HepG2 (cell line): ENCODE measurements around the gene YWHAQ.

Source experiments
- CHD2 ChIP-seq: IDR thresholded peaks from 2 replicates; pipeline ENCODE4 v1.6.1; 2011; ENCODE audit warnings: low read depth, low read length, improper control_type of control experiment
- CTCF ChIP-seq: sonication (generic); formaldehyde crosslinking; IDR thresholded peaks from 2 replicates; pipeline ENCODE4 v1.5.0; 2020; ENCODE audit warnings: mild to moderate bottlenecking, missing genetic modification reagents, moderate library complexity
- FIP1L1 ChIP-seq: fragments of 200-400 bp; formaldehyde crosslinking; IDR thresholded peaks from 2 replicates; pipeline ENCODE4 v1.6.1; 2018; ENCODE audit warnings: low read depth, mild to moderate bottlenecking, low read length, moderate library complexity, borderline replicate concordance; ENCODE audit not compliant: insufficient read depth
- GABPB1 ChIP-seq: IDR thresholded peaks from 2 replicates; pipeline ENCODE4 v1.6.1; 2016; ENCODE audit warnings: mild to moderate bottlenecking, missing genetic modification reagents, moderate library complexity, missing compliant biosample characterization
- HDAC6 ChIP-seq: fragments of 200-600 bp; sonication (generic); IDR thresholded peaks from 2 replicates; pipeline ENCODE4 v1.7.0; 2017; ENCODE audit warnings: mild to moderate bottlenecking, antibody characterized with exemption, low read length, low read depth
- MTF1 ChIP-seq: sonication (generic); formaldehyde crosslinking; IDR thresholded peaks from 2 replicates; pipeline ENCODE4 v1.5.0; 2020; ENCODE audit warnings: missing genetic modification reagents
- RFX5 ChIP-seq: IDR thresholded peaks from 2 replicates; pipeline ENCODE4 v1.6.1; 2011; ENCODE audit warnings: low read depth, low read length, improper control_type of control experiment
- SP1 ChIP-seq, 2 experiments: fragments of 450-650 bp in 1 of 2; sonication (generic) in 1 of 2; formaldehyde crosslinking in 1 of 2; IDR thresholded peaks; 2 replicates each; pipeline versions ENCODE4 v1.4.0 to v1.6.1; 2016 to 2020; ENCODE audit warnings: missing genetic modification reagents in 1 of 2
- TF ChIP-seq, protein P1 (sequence below): sonication (generic); formaldehyde crosslinking; IDR thresholded peaks from 2 replicates; pipeline ENCODE4 v1.4.0; 2020; ENCODE audit warnings: missing genetic modification reagents

- TF ChIP-seq HDAC6: no peak
- no peak for TF ChIP-seq RFX5
- no peak for TF ChIP-seq FIP1L1
- no peak for TF ChIP-seq CTCF
- TF ChIP-seq SP1 (IDR thresholded peaks at IDR 0.05): no peak
- no peak for TF ChIP-seq SP1 (CRISPR knock-in tag; IDR thresholded peaks at IDR 0.05)
- TF ChIP-seq GABPB1: no peak
- TF ChIP-seq CHD2: no peak
- TF ChIP-seq, protein P1, sequence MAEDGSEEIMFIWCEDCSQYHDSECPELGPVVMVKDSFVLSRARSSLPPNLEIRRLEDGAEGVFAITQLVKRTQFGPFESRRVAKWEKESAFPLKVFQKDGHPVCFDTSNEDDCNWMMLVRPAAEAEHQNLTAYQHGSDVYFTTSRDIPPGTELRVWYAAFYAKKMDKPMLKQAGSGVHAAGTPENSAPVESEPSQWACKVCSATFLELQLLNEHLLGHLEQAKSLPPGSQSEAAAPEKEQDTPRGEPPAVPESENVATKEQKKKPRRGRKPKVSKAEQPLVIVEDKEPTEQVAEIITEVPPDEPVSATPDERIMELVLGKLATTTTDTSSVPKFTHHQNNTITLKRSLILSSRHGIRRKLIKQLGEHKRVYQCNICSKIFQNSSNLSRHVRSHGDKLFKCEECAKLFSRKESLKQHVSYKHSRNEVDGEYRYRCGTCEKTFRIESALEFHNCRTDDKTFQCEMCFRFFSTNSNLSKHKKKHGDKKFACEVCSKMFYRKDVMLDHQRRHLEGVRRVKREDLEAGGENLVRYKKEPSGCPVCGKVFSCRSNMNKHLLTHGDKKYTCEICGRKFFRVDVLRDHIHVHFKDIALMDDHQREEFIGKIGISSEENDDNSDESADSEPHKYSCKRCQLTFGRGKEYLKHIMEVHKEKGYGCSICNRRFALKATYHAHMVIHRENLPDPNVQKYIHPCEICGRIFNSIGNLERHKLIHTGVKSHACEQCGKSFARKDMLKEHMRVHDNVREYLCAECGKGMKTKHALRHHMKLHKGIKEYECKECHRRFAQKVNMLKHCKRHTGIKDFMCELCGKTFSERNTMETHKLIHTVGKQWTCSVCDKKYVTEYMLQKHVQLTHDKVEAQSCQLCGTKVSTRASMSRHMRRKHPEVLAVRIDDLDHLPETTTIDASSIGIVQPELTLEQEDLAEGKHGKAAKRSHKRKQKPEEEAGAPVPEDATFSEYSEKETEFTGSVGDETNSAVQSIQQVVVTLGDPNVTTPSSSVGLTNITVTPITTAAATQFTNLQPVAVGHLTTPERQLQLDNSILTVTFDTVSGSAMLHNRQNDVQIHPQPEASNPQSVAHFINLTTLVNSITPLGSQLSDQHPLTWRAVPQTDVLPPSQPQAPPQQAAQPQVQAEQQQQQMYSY (CRISPR knock-in tag): no peak
- TF ChIP-seq MTF1 (CRISPR knock-in tag): no peak
These were observed 21.5 kb upstream of the YWHAQ start for GRCh38 chr2:9652267-9652666.
